GM18867 (cell line): ENCODE results near the gene MCHR1.

Experiments
- ATAC-seq: cut with Tn5 transposase; IDR thresholded peaks from one replicate; pipeline ENCODE4 v1.9.1; 2021; ENCODE audit warnings: mild to moderate bottlenecking, moderate library complexity; ENCODE audit not compliant: unreplicated experiment

MCHR1 gene

DNA sequence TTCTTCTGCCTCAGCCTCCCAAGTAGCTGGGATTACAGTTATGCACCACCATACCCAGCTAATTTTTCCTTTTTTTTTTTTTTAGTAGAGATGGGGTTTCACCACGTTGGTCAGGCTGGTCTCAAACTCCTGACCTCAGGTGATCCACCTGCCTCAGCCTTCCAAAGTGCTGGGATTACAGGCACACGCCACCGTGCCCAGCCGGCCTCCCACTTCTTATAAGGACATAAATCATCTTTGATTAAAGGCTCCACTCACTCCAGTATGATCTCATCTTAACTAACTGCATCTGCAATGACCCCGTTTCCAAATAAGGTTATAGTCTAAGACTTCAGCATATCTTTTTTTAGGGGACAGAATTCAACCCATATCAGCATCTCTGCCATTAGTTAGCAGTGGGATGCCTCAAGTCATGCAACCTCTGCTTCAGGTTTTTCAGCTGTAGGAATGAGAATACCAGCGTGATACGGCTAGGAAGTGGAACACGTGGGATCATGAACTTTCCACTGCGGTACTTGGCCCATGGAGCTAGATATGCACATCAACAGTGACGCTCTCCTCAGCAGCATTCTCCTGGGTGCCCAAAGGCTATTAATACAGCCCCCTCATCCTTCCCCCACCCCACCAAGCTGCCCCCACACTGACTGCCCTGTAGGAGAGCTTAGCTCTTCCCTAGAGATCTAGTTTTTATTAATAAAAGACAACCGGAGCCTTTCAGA is 41.4 kb downstream of the MCHR1 start:
- no peak for ATAC-seq

DNA sequence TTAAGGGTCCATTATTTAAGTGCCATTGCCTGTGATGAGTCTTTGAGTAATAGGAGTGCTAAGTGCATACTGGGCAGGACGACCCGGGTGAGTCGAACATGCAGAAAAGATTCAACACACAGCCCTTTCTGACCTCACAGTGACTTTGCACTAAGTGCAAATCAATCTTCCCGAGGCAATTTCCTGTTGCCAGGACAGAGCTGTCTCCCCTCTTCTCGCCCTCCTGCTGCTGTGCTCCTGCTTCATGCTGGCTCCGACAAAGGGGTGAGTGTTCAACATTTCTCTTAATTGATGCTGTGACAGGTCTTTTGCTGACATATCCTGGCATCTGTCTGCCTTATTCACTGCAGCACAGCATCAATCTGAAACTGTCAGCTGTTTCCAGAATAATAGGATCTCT is 42.0 kb downstream of the MCHR1 start:
- no peak for ATAC-seq

DNA sequence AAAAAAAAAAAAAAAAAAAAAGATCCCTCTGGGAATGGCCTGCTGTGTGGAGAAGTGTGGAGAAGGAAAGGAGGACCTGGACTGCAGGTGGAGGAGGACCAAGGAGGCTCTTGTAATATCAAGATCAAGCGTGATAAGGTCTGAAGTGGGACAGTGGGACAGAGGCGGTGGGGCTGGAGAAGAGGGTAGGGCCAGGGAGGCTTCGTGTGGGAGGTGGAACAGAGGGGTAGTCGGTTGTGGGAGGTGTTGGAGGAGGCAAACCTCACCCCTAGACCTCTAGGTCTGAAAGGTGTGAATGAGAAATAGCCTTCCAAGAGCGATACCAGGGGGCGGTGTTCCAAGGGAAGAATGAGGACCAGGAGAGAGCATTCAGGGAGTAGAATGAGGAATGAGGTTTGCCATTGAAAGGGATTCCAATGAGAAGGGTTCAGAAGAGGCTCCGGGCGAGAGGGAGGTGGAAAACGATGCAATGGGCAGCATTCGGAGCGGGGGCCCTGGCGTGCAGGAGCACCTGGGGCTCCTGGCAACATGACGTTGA is 44.2 kb downstream of the MCHR1 start:
- no peak for ATAC-seq

DNA sequence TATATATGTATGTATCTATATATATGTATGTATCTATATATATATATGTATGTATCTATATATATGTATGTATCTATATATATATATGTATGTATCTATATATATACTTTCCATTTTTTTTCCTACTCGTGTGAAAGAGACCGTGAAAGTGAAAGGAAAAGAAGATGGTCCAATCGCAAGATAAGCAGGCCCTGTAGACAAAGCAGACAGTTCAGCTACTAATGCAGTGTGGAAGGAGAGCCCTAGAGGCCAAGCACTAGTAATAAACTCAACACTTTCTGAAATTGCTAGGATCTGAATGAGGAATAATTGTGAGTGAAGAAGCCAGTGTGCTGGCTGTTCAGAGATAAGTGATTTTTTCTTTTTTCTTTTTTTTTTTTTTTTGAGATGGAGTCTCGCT is 47.2 kb downstream of the MCHR1 start:
- no peak for ATAC-seq

DNA sequence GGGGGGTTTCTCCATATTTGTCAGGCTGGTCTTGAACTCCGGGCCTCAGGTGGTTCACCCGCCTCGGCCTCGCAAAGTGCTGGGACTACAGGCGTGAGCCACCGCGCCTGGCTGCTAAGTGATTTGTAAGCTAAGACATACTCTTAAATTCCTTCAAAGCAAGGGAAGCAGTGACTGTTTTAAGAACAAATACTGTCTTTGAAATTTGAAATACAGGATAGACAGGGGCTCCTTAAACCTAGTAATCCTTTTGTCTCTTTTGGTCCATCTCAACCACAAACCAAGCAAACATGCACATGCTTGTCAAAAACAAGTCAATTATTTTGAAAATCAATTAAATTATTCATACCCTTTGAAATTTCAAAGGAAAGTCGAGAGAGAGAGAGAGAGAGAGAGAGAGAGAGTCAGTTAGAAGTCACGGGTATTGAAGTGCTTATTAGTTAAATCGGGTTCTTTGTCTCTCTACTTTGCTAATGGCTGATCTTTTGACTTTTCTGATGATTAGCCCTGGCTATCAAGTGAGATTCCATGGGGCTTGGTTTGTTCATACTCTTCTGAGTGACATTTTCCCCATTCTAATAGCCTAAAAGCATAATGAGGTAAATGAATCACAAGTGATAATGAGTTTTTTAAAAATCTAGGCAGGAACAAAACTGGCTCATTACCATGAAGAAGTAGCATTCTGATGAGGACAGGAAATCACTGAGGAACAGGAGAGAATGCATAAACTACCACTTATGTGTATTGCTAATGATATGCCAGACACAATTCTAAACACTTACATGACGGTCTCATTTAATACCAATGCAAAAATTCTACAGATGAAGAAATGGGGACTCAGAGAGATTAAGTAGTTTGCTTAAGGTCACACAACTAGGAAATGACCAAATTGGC is 48.0 kb downstream of the MCHR1 start:
- no peak for ATAC-seq

DNA sequence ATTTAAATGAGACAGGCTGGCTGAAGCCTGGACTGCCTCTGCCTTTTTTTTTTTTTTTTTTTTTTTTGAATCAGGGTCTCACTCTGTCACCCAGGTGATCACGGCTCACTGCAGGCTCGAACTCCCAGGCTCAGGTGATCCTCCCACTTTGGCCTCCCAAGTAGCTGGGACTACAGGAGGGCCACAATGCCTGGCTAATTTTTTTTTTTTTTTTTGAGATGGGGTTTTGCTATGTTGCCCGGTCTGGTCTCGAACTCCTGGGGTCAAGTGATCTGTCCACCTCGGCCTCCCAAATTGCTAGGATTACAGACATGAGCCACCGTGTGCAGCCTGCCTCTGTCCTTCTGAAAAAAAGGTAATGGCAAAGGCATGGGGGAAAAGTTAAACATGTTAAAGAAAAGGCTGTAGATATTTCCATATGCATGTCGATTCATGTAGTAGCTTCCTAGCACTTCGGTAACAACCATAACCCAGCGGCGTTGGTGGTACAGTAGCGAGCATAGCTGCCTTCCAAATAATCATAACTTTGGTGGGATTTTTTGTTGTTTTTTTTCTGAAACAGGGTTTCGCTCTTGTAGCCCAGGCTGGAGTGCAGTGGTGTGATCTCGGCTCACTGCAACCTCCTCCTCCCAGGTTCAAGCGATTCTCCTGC is 48.8 kb downstream of the MCHR1 start:
- ATAC-seq, result no peak

DNA sequence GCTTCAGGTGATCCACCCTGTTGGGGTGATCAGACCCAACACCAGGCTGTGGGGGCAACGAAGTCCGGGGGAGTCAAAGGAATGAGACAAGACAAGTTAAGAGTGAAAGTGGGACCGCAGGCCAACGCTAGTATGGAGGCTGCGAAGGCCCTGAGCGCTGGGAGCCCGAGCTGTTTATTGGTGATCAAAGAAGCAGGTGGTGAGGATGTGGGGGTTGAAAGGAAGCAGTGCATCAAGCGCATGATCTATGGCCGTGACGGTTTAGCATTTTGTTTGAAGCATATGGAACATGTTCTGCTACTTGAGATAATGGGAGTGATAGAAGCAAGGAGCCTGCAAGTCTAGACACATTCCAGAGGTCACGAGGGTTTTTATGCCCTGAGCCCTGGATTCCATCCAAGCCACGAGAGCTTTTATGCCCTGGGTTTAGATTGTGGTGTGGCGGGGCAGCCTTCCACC is 49.5 kb downstream of the MCHR1 start:
- no peak for ATAC-seq

DNA sequence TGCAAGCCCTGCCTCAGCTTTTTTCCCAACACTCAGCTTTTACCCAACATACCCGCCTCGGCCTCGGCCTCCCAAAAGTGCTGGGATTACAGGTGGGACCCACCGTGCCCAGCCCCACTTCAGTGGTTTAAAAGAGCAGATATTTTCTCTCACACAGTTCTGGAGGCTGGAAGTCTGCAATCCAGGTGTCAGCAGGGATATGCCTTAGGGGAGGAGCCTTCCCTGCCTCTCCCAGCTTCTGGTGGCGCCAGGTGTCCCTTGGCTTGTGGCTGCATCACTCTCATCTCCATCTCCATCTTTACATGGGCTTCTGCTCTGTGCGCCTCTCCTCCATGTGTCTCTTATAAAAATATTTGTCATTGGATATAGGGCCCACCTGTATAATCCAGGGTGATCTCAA is 50.0 kb downstream of the MCHR1 start:
- ATAC-seq, result no peak
